Endometrial microvascular endothelial cells (primary cell): Measurements from ENCODE around the gene IGLON5. TPM values are rescaled to one million over a fixed set of nuclear protein-coding genes. Genes with fewer than 3 reads are reported as not detected.

Experiments
- in situ Hi-C: cut with HindIII; loops from 2 replicates; pipeline ENCODE4 v1.10.0; 2017; ENCODE audit warnings: low sequenced_read_pairs, low pct_unique_long_range_greater_than_20kb; ENCODE audit errors: inconsistent ontology term
- total RNA-seq: library from RNA; depleted of rRNA; stranded (reverse); fragments of >200 nt; gene quantifications from one replicate; pipeline ENCODE4 v1.2.3, GENCODE V29; 2015; ENCODE audit errors: inconsistent ontology term

The IGLON5 gene
- total RNA-seq, 1 donor from 2014 or later, result not detected

DNA sequence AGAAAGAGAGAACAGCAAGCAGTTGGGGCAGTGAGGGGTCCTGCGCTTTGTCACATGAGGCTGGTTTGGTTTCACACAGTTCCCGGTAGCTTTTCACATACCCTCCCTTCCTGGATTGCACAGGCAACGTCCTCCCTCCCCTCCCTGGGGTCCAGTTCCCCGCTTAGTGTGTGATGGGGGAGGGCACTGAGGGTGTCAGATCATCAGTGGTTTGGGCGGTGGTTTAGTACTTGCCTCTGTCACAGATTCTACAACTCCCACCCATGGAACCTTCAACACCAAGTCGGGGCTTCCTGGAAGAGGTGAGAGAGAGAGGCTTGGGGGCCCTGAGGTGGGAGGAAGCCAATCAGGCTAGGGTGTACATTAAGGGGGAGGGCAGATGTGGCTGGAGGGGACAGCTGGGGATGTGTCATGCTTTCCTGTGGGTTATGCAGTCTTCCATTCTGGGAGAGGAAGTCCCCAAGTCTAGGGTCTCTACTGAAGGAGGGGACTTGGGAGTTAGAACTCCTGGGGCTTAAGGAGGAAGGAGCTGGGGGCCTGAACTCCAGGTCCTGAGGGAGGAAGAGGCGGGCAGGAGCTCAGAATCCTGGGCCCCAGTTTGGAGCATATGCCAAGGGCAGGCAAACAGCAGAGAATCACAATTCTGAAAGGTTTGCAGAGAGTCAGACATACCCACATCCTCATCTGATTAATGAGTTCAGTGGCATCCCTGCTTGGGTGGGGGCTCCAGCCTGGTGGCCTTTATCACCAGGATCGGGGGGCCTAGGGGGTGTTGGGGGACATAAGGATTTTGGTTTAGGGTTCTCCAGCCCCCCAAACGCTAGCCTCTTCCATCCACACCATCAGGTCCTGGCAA, 61.4 kb downstream of the IGLON5 start, which contains the start of gene NKG7:
TSS of gene NKG7 (minus strand) at position 6 of the 856 bp plus-strand sequence. CDS start 119 bp downstream, outside the sequence.
- in situ Hi-C loops, result no loop called here

DNA sequence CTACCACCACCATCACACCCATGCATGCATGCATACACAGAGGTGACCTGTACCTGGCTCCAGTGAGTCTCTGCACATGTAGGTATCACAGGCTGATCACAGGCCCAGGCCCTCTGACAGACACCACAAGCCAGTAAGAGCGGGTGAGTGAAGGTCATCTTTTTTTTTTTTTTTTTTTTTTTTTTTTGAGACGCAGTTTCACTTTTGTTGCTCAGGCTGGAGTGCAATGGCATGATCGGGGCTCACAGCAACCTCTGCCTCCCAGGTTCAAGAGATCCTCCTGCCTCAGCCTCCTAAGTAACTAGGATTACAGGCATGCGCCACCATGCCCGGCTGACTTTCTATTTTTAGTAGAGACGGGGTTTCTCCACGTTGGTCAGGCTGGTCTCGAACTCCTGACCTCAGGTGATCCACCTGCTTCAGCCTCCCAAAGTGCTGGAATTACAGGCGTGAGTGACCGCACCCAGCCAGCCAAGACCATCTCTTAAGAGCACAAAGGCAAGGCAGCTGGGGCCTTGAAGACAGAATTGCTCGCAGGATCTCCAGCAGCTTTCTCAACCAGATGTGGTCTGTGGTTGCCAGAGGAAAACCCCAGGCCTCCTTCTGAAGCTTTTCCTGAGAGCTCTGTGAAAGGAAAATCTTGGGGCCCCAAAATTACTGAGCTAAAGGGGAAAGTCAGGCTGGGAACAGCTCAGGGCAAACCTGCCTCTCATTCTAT, 64.2 kb downstream of the IGLON5 start:
- in situ Hi-C loops, result no loop called here

- in situ Hi-C loops, result no loop called here
Measured at GRCh38 chr19:51377422-51377821, 66.0 kb downstream of the IGLON5 start.

DNA sequence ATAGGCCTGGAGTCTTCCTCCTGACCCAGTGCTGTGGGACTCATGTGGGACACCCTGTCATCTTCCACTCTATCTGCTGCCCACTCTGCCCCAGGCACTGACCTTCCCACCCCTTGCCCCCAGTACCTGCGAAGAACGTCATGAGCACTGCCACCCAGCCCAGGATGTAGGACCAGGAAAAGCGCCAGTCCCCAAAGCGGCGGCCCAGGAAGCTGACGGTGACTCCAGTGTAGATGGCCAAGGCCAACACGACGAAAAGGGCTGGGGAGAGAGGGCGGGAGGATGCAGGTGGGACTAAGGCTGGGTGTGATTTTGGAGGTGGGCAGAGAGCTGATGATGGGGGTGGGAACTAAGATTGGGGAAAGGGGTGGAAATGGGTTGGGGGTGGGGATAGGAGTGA, 68.9 kb downstream of the IGLON5 start:
- in situ Hi-C loops, result no loop called here

Other genes with a start within 250 kb of the IGLON5 start
- gene KLK13, start 246.6 kb upstream of the IGLON5 start, total RNA-seq, result not detected
- not detected for gene KLK14, start 228.8 kb upstream of the IGLON5 start, total RNA-seq
- gene CTU1, start 203.2 kb upstream of the IGLON5 start, total RNA-seq, result 21.6 TPM
- not detected for gene SIGLEC9, start 186.7 kb upstream of the IGLON5 start, total RNA-seq
- not detected for gene SIGLEC7, start 169.3 kb upstream of the IGLON5 start, total RNA-seq
- not detected for gene CD33, start 86.6 kb upstream of the IGLON5 start, total RNA-seq
- gene SIGLECL1, start 60.6 kb upstream of the IGLON5 start, total RNA-seq, result not detected
- not detected for gene VSIG10L, start 30.5 kb downstream of the IGLON5 start, total RNA-seq
- gene ETFB, start 54.7 kb downstream of the IGLON5 start, total RNA-seq, result 87.7 TPM
- gene CLDND2, start 57.4 kb downstream of the IGLON5 start, total RNA-seq, result not detected
- not detected for gene NKG7, start 61.0 kb downstream of the IGLON5 start, total RNA-seq
- gene LIM2, start 76.3 kb downstream of the IGLON5 start, total RNA-seq, result not detected
- not detected for gene C19orf84, start 78.9 kb downstream of the IGLON5 start, total RNA-seq
- not detected for gene SIGLEC10, start 106.0 kb downstream of the IGLON5 start, total RNA-seq
- gene SIGLEC8, start 146.8 kb downstream of the IGLON5 start, total RNA-seq, result not detected
- gene CEACAM18, start 166.9 kb downstream of the IGLON5 start, total RNA-seq, result not detected
- gene SIGLEC12, start 190.2 kb downstream of the IGLON5 start, total RNA-seq, result not detected
- not detected for gene SIGLEC6, start 220.0 kb downstream of the IGLON5 start, total RNA-seq